ENCODE measurements around the gene ZFP1.
"Not testable (repeated sequence)": the region's sequence is repeated elsewhere in the genome, so short reads cannot be mapped to it uniquely, and the experiment has no call there.

The ZFP1 gene

GRCh38 chr16:75160386-75160785 is 12.1 kb downstream of the ZFP1 start:
- DNase-seq = no peak

- DNase-seq = no peak
These were observed 21.6 kb downstream of the ZFP1 start for GRCh38 chr16:75169899-75170405.

DNA sequence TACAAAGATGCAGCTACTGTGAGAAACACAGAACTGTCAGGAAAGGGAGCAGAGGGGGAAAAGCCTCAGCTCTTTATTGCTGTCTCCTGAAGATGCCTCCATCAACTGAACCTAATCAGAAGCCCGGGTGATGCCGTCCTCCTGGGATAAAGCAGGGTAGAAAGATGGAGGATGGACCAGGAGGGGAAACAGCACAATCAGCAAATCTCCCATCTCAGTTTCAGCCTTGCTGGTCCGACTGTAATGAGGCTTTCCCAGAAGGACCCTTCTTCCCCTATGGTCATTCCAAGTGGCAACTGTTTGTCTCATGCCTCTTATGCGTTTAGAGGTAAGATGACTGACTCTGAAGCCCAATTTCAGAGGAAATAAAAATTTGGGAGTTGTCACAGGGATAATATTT is 24.3 kb downstream of the ZFP1 start:
- DNase-seq = no peak

- DNase-seq = no peak
These were observed 26.8 kb downstream of the ZFP1 start for GRCh38 chr16:75175074-75175473.

- DNase-seq = no peak
These were observed 28.6 kb downstream of the ZFP1 start for GRCh38 chr16:75176926-75177325.

GRCh38 chr16:75179208-75179607 is 30.9 kb downstream of the ZFP1 start:
- DNase-seq = no peak

DNA sequence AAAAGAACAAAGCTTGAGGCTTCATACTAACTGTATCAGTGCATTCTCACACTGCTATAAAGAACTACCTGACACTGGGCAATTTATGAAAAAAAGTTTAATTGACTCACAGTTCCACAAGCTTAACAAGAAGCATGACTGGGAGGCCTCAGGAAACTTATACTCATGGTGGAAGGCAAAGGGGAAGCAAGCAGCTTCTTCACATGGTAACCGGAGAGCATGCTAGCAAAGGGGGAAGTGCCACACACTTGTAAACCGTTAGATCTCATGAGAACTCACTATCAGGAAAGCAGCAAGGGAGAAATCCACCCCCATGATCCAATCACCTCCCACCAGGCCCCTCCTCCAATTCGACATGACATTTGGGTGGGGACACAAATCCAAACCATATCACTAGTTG is 33.3 kb downstream of the ZFP1 start:
- no peak for DNase-seq

DNA sequence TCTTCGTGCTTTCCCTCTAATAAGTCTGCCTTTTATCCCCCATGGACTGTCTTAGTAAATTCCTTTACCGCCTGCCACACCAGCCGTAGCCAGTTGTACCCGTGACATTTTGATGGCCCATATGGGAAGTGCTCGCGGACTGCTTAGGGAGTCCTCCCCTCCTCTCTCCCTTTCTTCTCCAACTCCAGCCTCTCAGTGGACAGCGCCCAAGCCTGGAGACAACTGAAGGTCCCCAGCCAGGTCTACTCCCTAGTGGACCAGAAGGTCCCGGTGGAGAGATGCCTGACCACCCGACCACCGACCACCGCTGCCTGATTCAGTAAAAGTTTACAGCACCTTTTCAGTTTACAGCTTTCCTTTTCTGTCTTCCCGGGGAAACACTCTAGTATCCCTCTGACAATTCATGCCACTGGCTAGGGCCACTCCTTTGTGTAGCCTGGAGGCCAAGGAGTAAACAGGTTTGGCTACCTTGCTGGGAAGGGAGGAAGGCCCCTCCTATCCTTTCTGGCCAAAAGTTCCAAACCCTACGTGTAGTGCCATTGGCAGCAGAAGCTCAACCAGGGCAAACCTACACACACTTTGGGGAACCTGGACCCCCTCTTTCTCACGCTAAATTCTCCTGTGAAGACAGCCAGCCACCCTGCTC is 40.6 kb downstream of the ZFP1 start:
- no peak for DNase-seq

GRCh38 chr16:75189638-75190245 is 41.4 kb downstream of the ZFP1 start:
- DNase-seq = no peak

- no peak for DNase-seq
These were observed 44.4 kb downstream of the ZFP1 start for GRCh38 chr16:75192606-75193264.

- no peak for DNase-seq
These were observed 44.9 kb downstream of the ZFP1 start for GRCh38 chr16:75193265-75193650.

DNA sequence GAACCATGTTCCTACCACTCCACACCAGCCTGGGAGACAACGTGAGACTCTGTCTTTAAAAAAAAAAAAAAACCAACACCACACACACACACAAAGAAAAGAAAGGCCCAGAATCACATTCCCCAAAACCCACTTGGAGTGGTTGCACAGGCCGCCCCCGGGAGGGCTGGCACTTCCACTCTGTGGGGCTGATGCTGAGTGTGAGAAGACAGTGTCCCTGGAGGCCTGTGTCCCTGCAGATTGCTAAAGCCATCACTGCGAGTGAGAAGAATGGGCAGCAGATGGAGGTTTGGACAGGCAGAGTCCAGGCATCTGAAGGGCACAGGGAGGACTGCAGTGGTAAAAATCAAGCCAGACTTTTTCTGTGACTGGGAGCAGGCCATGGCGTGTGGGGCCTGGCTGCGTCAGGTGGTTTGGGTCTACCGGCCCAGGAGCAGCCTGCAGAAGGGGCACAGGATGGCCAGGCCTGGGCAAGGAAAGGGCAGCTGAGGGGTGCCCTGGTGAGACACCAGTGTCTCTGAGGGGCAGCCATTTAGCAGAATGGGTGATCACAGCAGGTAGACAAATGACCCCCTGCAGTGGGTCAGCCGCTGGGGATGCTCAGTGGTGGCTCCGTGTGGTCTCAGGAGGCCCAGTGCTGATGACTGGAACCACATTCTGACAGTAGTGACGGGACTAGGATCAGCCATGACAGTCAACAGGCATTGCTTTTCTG is 45.6 kb downstream of the ZFP1 start:
- DNase-seq = no peak

DNA sequence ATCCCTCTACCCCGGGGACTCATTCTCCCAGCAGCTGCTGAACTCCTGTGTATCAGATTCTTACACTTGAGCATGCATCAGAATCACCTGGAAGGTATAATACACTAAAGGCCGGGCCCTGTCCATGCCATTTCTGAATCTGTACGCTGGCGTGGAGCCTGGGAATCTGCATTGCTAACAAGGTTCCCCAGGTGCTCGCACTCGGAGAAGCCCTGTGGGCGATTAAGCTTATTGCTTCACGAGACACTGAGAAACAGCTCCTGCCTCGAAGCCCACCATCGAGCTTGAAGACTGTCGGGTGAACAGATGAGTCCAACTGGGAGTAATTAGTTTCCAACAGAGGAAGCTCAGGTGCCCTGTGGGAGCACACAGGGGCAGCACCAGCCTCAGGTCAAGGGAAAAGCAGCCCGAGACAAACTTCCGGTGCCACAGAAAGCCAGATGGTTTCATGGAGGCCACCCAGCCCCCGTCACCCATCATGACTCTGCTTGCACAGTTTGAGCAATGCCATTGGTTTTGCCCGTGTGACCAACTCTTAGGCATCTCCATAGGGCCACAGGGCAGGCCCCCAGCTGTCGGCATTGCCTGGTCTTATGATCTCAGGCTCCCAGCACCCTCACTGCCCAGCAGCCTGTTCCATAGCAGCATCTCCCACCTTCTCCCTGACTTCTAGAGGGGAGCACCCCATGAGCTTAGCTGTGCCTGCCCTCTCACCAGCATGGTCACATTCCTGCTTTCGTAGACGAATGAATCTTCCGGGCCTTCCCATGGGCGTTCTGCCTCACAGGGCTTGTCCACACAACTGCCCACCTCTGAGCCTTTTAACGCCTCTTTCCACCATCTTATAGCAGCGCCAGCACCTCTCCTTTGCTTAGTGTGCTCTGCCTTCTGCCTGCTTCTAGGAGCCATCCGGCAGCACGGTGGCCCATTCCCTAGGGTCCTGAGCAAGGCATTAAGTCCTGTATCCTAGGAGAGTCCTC is 47.8 kb downstream of the ZFP1 start:
- no peak for DNase-seq

DNA sequence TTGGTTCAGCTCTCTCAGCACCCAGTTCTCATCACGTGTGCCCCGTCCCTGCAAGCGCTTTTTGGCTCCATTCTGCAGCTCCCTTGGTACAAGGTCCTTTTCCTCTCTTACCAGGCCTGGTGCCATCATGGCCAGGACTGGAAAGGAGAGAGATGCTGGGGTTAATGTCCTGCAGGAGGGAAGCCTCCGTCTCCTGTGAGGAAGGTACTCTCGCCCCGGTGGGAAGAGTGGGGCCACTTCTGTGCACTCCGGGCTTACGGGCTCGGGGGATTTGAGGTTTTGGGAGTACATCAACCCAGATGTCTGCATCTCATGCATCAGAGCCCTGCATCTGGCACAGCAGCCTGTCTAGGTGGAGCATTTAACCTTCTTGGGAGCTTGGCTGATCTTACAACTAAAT is 48.5 kb downstream of the ZFP1 start:
- no peak for DNase-seq

DNA sequence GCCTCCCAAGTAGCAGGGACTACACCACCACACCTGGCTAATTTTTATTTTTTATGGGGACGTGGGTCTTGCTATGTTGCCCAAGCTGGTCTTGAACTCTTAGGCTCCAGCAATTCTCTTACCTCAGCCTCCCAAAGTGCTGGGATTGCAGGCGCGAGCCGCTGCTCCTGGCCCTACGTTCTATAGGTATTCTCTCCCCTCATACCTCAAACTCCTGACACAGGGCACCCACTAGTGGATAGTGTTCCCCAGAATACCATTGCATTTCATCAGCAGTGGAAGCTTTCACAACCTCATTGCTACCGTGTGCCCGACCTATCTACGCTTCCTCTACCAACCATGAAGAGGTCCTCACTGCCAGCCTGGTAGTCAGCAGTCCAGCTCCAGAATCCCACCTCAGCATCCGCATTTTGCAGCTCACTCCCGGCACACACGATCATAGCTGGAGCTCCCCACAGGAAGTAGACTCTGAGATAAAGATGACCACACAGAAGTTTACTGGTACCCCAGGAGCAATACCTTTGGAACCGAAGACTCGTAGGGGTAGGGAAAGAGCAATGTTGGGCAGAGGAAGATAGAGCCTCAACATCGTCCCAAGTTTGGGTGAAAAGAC is 49.3 kb downstream of the ZFP1 start:
- DNase-seq = no peak

DNA sequence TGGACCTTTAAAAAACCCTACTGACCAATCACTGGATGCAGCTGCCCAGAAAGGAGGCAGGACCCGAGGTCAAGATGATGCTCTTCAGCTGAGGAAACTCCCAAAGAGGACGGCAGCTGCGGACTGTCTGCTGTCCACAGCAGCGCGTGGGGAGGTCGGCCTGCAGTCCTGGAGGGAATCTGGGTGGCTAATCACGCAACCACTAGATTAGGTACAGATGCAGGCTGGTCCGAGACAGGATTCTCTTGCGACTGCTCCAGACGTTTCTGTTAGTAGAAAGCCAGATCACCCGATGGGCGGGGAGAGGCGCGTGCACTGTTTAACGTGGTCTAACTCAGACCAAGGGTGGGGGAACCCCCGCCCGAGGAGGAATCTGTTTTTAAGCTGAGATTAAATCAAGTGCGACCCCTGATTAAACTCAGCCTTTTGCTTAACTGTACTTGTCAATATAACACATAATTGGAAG is 49.8 kb downstream of the ZFP1 start:
- no peak for DNase-seq

GRCh38 chr16:75202069-75202590 is 53.8 kb downstream of the ZFP1 start:
- no peak for DNase-seq

DNA sequence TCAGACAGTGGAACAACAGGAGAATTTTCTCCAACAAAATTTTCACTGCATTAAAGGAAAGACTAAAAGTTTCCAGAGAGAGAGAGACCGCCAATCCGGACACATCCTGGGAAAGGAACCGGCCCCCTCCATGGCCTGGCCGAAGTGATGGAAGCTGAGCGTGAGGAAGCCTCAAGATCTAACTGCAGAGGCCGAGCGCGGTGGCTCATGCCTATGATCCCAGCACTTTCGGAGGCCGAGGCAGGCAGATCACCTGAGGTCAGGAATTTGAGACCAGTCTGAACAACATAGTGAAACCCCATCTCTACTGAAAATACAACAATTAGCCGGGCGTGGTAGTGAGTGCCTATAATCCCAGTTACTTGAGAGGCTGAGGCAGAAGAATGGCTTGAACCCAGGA is 54.8 kb downstream of the ZFP1 start:
- DNase-seq = no peak

DNA sequence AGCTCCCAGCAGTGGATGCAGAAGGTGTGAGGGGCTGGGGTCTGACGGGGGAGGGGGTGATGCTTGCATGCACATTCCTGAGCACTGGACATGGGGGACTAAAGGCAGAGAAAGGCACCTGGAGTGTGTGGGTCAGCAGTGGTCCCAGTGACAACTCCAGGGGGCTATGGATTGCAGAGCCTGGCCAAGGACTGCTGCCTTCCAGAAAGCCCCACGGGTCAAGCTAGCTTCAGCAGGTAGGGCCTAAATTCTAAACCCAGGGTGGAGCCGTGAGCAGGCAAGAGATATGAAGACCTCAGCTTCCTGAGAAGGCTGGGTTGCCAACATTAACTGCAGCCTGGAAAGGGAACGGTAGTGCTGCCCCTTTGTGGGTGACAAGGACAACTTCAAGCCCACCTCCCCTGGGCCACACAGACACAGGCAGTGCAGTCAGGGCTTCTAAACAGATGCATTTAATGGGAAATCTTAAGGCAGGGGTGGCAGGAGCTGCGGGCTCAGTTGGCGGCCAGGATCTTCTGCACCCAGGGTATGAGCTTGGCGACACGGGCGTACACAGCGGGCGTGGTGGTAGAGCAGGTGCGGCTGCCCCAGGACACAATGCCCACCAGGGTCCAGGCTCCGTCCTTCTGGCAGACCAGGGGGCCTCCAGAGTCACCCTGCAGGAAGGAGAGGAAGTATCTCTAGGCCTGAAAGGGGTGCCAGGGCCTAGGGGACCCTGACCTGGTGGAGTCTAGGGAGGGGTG is 55.5 kb downstream of the ZFP1 start:
- DNase-seq = no peak

DNA sequence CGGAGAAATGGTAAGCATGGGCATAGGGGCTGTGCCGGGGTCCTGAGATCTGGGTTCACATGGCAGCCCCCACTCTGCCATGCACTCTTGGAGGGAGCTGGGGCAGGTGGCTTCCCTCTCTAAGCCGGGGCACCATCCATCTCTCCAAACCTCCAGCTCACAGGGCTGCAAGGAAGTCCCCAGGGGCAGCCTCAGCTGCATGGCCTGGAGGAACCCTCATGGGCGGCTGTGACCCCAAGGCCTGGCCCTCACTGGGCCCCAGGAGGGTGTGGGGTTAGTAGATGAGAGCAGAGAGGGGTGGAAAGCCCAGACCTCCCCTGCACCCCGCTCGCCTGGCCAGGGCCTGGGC is 56.1 kb downstream of the ZFP1 start:
- no peak for DNase-seq

- DNase-seq = not testable (repeated sequence)
These were observed 56.6 kb downstream of the ZFP1 start for GRCh38 chr16:75204905-75205304.

Measured in activated CD4-positive, alpha-beta T cell treated with anti-CD3 and anti-CD28 coated beads for 1 hour (primary cell).